Lower leg skin (tissue), 3 donors: ENCODE measurements around the gene BBS5.
"Not testable (repeated sequence)": the region's sequence is repeated elsewhere in the genome, so short reads cannot be mapped to it uniquely, and the experiment has no call there.

Experiments used
- POLR2A ChIP-seq, 2 donors: fragments of 450-650 bp; IDR thresholded peaks; one replicate each; pipeline ENCODE4 v1.6.1; 2016 to 2017; ENCODE audit warnings: antibody characterized with exemption in 2 of 2, mild to moderate bottlenecking in 1 of 2, moderate library complexity in 1 of 2
- TF ChIP-seq, protein P1 (sequence below), 3 donors: fragments of 450-650 bp; IDR thresholded peaks; one replicate each; pipeline ENCODE4 v1.5.1; 2016; ENCODE audit warnings: antibody characterized with exemption in 3 of 3, mild to moderate bottlenecking in 3 of 3, moderate library complexity in 2 of 3

- TF ChIP-seq, protein P1, sequence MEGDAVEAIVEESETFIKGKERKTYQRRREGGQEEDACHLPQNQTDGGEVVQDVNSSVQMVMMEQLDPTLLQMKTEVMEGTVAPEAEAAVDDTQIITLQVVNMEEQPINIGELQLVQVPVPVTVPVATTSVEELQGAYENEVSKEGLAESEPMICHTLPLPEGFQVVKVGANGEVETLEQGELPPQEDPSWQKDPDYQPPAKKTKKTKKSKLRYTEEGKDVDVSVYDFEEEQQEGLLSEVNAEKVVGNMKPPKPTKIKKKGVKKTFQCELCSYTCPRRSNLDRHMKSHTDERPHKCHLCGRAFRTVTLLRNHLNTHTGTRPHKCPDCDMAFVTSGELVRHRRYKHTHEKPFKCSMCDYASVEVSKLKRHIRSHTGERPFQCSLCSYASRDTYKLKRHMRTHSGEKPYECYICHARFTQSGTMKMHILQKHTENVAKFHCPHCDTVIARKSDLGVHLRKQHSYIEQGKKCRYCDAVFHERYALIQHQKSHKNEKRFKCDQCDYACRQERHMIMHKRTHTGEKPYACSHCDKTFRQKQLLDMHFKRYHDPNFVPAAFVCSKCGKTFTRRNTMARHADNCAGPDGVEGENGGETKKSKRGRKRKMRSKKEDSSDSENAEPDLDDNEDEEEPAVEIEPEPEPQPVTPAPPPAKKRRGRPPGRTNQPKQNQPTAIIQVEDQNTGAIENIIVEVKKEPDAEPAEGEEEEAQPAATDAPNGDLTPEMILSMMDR (IDR thresholded peaks at IDR 0.05), result not testable (repeated sequence)
- not testable (repeated sequence) for TF ChIP-seq POLR2A (IDR thresholded peaks at IDR 0.05)
Observed at GRCh38 chr2:169453044-169453443, 26.2 kb upstream of the BBS5 start.
